ENCODE results near the gene LHCGR. TPM values are rescaled to one million over a fixed set of nuclear protein-coding genes. Genes with fewer than 3 reads are reported as not detected.

The LHCGR gene
- total RNA-seq, 4 donors from 2014 or later, result 0.75 to 2.7 (median 1.7) TPM

- no peak for TF ChIP-seq CTCF (IDR thresholded peaks at IDR 0.05; ENCODE audit: low read depth)
Observed at GRCh38 chr2:48717846-48718245, 37.7 kb downstream of the LHCGR start.

- TF ChIP-seq CTCF (IDR thresholded peaks at IDR 0.05; ENCODE audit: low read depth), result no peak
Observed at GRCh38 chr2:48715956-48716355, 39.6 kb downstream of the LHCGR start.

- no peak for TF ChIP-seq CTCF (IDR thresholded peaks at IDR 0.05; ENCODE audit: low read depth)
Observed at GRCh38 chr2:48715042-48715899, 40.3 kb downstream of the LHCGR start.

GRCh38 chr2:48714245-48714644 lies 41.3 kb downstream of the LHCGR start:
- TF ChIP-seq CTCF (IDR thresholded peaks at IDR 0.05; ENCODE audit: low read depth), result no peak

GRCh38 chr2:48713647-48714046 lies 41.9 kb downstream of the LHCGR start:
- no peak for TF ChIP-seq CTCF (IDR thresholded peaks at IDR 0.05; ENCODE audit: low read depth)

GRCh38 chr2:48712151-48712550 lies 43.4 kb downstream of the LHCGR start:
- no peak for TF ChIP-seq CTCF (IDR thresholded peaks at IDR 0.05; ENCODE audit: low read depth)

- TF ChIP-seq CTCF (IDR thresholded peaks at IDR 0.05; ENCODE audit: low read depth), result no peak
Observed at GRCh38 chr2:48711343-48711742, 44.2 kb downstream of the LHCGR start.

Measured in subcutaneous adipose tissue (tissue), 4 donors.